ENCODE measurements around the gene SFXN3. TPM values are rescaled to one million over a fixed set of nuclear protein-coding genes. Genes with fewer than 3 reads are reported as not detected.
"Not testable (repeated sequence)": the region's sequence is repeated elsewhere in the genome, so short reads cannot be mapped to it uniquely, and the experiment has no call there.

SFXN3 gene
- total and polyA plus RNA-seq, 5 donors, result 18.0 to 28.1 (median 23.6) TPM

- ATAC-seq, result no peak
- Histone ChIP-seq H3K4me3 (ENCODE audit: low read length) (peak overlapping the region; percentile 60), H3K27ac (ENCODE audit: low read length) (no peak overlapping the region), H3K9me3 (ENCODE audit: control insufficient read depth, low read length) (no peaks in the 10 kb centered on the region), H3K27me3 (ENCODE audit: control insufficient read depth, insufficient read depth) (no peaks in the 10 kb centered on the region), H3K4me1 (ENCODE audit: control insufficient read depth, insufficient read depth, low read length) (peaks cover 2% of the 10 kb centered on the region)
- 11% methylated on average over 25 of the region's 25 CpGs for WGBS
- no peak for DNase-seq
- intact Hi-C loops (cut with DNase I), result no loop called here
Observed at GRCh38 chr10:101030496-101031127, 422 bp upstream of the SFXN3 start.

GRCh38 chr10:101031796-101032636 is 982 bp downstream of the SFXN3 start:
- H3K4me3 ChIP-seq (ENCODE audit: low read length), result peak overlapping the region; percentile 60
- H3K27me3 ChIP-seq (ENCODE audit: control insufficient read depth, insufficient read depth), result no peaks in the 10 kb centered on the region
- peak overlapping the region; percentile 80 for H3K27ac ChIP-seq (ENCODE audit: low read length)
- no peaks in the 10 kb centered on the region for H3K9me3 ChIP-seq (ENCODE audit: control insufficient read depth, low read length)
- intact Hi-C loops (cut with DNase I), result no loop called here
- peak; percentile 77 to 81 for ATAC-seq
- peaks cover 2% of the 10 kb centered on the region for H3K4me1 ChIP-seq (ENCODE audit: control insufficient read depth, insufficient read depth, low read length)
- WGBS, result under 1% methylated on average over 47 of the region's 47 CpGs
- DNase-seq, result peak; percentile 87 to 95 (median 95)

- WGBS, result 9% methylated on average over 6 of the region's 6 CpGs
- Histone ChIP-seq H3K9me3 (ENCODE audit: control insufficient read depth, low read length) (no peaks in the 10 kb centered on the region), H3K4me1 (ENCODE audit: control insufficient read depth, insufficient read depth, low read length) (peaks cover 2% of the 10 kb centered on the region), H3K27ac (ENCODE audit: low read length) (peak overlapping the region; percentile 80), H3K4me3 (ENCODE audit: low read length) (peak overlapping the region; percentile 60), H3K27me3 (ENCODE audit: control insufficient read depth, insufficient read depth) (no peaks in the 10 kb centered on the region)
- intact Hi-C loops (cut with DNase I), result no loop called here
- peak; percentile 81 to 85 (median 82) for DNase-seq
- peak; percentile 70 to 85 for ATAC-seq
Observed at GRCh38 chr10:101032637-101033224, 1.7 kb downstream of the SFXN3 start.

- no peak overlapping the region for H3K27ac ChIP-seq (ENCODE audit: low read length)
- H3K4me1 ChIP-seq (ENCODE audit: control insufficient read depth, insufficient read depth, low read length), result peaks cover 2% of the 10 kb centered on the region
- H3K4me3 ChIP-seq (ENCODE audit: low read length), result peak overlapping the region; percentile 60
- H3K27me3 ChIP-seq (ENCODE audit: control insufficient read depth, insufficient read depth), result no peaks in the 10 kb centered on the region
- WGBS, result 68% methylated on average over 3 of the region's 3 CpGs
- DNase-seq (no peak), ATAC-seq (no peak)
- intact Hi-C loops (cut with DNase I), result no loop called here
- H3K9me3 ChIP-seq (ENCODE audit: control insufficient read depth, low read length), result no peaks in the 10 kb centered on the region
Observed at GRCh38 chr10:101033276-101033675, 2.2 kb downstream of the SFXN3 start.

- H3K4me3 ChIP-seq (ENCODE audit: low read length); H3K27ac ChIP-seq (ENCODE audit: low read length); H3K4me1 ChIP-seq (ENCODE audit: control insufficient read depth, insufficient read depth, low read length); ATAC-seq; H3K9me3 ChIP-seq (ENCODE audit: control insufficient read depth, low read length); intact Hi-C loops (cut with DNase I); DNase-seq; H3K27me3 ChIP-seq (ENCODE audit: control insufficient read depth, insufficient read depth): not testable (repeated sequence)
- 90% methylated on average over 4 of the region's 4 CpGs for WGBS
Observed at GRCh38 chr10:101034404-101034803, 3.4 kb downstream of the SFXN3 start.

GRCh38 chr10:101035314-101035713 is 4.3 kb downstream of the SFXN3 start:
- H3K27me3 ChIP-seq (ENCODE audit: control insufficient read depth, insufficient read depth), result no peaks in the 10 kb centered on the region
- no peaks in the 10 kb centered on the region for H3K9me3 ChIP-seq (ENCODE audit: control insufficient read depth, low read length)
- peaks cover 2% of the 10 kb centered on the region for H3K4me1 ChIP-seq (ENCODE audit: control insufficient read depth, insufficient read depth, low read length)
- intact Hi-C loops (cut with DNase I), result no loop called here
- no peak overlapping the region for H3K27ac ChIP-seq (ENCODE audit: low read length)
- no peak for ATAC-seq
- DNase-seq, result no peak
- no peak overlapping the region for H3K4me3 ChIP-seq (ENCODE audit: low read length)
- WGBS, result 89% methylated on average over 7 of the region's 7 CpGs

- Histone ChIP-seq H3K4me1 (ENCODE audit: control insufficient read depth, insufficient read depth, low read length) (peaks cover 2% of the 10 kb centered on the region), H3K27me3 (ENCODE audit: control insufficient read depth, insufficient read depth) (no peaks in the 10 kb centered on the region), H3K4me3 (ENCODE audit: low read length) (no peak overlapping the region), H3K27ac (ENCODE audit: low read length) (no peak overlapping the region), H3K9me3 (ENCODE audit: control insufficient read depth, low read length) (no peaks in the 10 kb centered on the region)
- 85% methylated on average over 10 of the region's 10 CpGs for WGBS
- DNase-seq (no peak), ATAC-seq (no peak)
- intact Hi-C loops (cut with DNase I), result no loop called here
Observed at GRCh38 chr10:101035916-101036702, 5.1 kb downstream of the SFXN3 start.

GRCh38 chr10:101036726-101037125 is 5.7 kb downstream of the SFXN3 start:
- no peak overlapping the region for H3K27ac ChIP-seq (ENCODE audit: low read length)

GRCh38 chr10:101038484-101038883 is 7.5 kb downstream of the SFXN3 start:
- 65% methylated on average over 5 of the region's 5 CpGs for WGBS
- DNase-seq (no peak), ATAC-seq (no peak)
- no peak overlapping the region for H3K27ac ChIP-seq (ENCODE audit: low read length)
- H3K4me3 ChIP-seq (ENCODE audit: low read length), result no peak overlapping the region
- H3K4me1 ChIP-seq (ENCODE audit: control insufficient read depth, insufficient read depth, low read length), result no peaks in the 10 kb centered on the region
- no peaks in the 10 kb centered on the region for H3K9me3 ChIP-seq (ENCODE audit: control insufficient read depth, low read length)
- intact Hi-C loops (cut with DNase I), result no loop called here
- no peaks in the 10 kb centered on the region for H3K27me3 ChIP-seq (ENCODE audit: control insufficient read depth, insufficient read depth)

More at GRCh38 chr10:101036726-101037125, 5.7 kb downstream of the SFXN3 start:
- no peak for ATAC-seq
- Histone ChIP-seq H3K4me3 (ENCODE audit: low read length) (no peak overlapping the region), H3K4me1 (ENCODE audit: control insufficient read depth, insufficient read depth, low read length) (peaks cover 2% of the 10 kb centered on the region), H3K9me3 (ENCODE audit: control insufficient read depth, low read length) (no peaks in the 10 kb centered on the region), H3K27me3 (ENCODE audit: control insufficient read depth, insufficient read depth) (no peaks in the 10 kb centered on the region)
- WGBS, result 79% methylated on average over 7 of the region's 7 CpGs
- intact Hi-C loops (cut with DNase I), result no loop called here
- no peak for DNase-seq

GRCh38 chr10:101040061-101040460 is 9.0 kb downstream of the SFXN3 start:
- intact Hi-C loops (cut with DNase I), result loop anchor here in 2 of 4 donors (2.0 kb wide), 1 partner anchor 27 kb away; no protein-coding TSS in a partner anchor
- no peaks in the 10 kb centered on the region for H3K9me3 ChIP-seq (ENCODE audit: control insufficient read depth, low read length)
- H3K27me3 ChIP-seq (ENCODE audit: control insufficient read depth, insufficient read depth), result no peaks in the 10 kb centered on the region
- H3K4me1 ChIP-seq (ENCODE audit: control insufficient read depth, insufficient read depth, low read length), result no peaks in the 10 kb centered on the region
- no peak for ATAC-seq
- 89% methylated on average over 3 of the region's 3 CpGs for WGBS
- no peak for DNase-seq
- no peak overlapping the region for H3K4me3 ChIP-seq (ENCODE audit: low read length)
- H3K27ac ChIP-seq (ENCODE audit: low read length), result no peak overlapping the region

Data from right cardiac atrium (tissue), 5 donors.